ENCODE measurements around the gene NUDT4.

NUDT4 gene

DNA sequence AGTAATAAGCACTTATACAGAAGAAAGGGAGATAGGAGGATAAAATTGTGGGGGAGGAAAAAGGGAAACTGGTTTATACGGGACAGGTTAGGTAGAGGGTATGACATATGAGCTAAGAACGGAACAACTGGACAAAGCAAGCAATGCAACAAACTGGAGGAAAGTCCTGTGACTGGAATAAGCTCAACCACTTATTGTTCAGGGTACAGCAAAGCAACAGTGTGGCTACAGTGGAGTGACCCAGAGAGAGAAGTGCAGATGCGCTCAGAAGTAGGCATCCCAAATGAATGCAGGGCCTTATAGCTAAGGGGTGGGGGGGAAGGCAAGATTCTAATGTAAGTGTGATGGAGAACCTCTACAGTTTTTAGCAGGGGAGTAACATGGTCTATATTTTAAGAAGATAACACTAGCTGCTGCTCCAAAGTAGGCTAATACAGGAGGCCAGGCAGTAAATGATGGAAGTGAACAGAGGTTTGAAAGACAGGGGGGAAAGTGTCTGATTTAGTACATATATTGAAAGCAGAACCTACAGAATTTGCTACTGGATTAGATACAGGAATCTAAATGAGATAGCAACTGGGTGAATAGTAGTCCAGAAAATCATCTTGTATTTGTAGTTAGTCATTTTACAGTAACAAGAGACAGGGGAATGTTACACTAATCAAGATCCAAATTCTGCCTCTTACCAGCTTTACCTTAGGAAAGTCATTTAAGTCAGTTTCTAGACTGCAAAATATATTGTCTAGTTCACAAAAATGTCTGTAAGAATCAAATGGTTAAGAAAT is 60.7 kb downstream of the NUDT4 start:
- no peak overlapping the region for H3K4me3 ChIP-seq (ENCODE audit: low read length)
- no peak overlapping the region for H3K27ac ChIP-seq (ENCODE audit: low read depth, low read length)
- H3K18ac ChIP-seq (ENCODE audit: low read length): no peak overlapping the region
- H3K9ac ChIP-seq (ENCODE audit: low read length): no peak overlapping the region
- H3K4me2 ChIP-seq (ENCODE audit: low read length): no peak overlapping the region
- DNase-seq: no peak
- H3K23ac ChIP-seq (ENCODE audit: low read length): no peak overlapping the region
- no peak overlapping the region for H2AK5ac ChIP-seq (ENCODE audit: low read length)
- H2BK15ac ChIP-seq (replicated peaks; ENCODE audit: low read depth): no peak overlapping the region
- no peaks in the 10 kb centered on the region for H3K27me3 ChIP-seq (ENCODE audit: insufficient read depth, low read length, poor library complexity)
- H2BK5ac ChIP-seq (ENCODE audit: low read length): no peak overlapping the region
- peaks cover 8% of the 10 kb centered on the region for H3K4me1 ChIP-seq (ENCODE audit: control insufficient read depth, low read depth, low read length)
- no peaks in the 10 kb centered on the region for H3K36me3 ChIP-seq (ENCODE audit: control insufficient read depth, insufficient read depth, low read length)
- H2BK120ac ChIP-seq (ENCODE audit: low read depth, low read length): no peak overlapping the region
- H3K79me1 ChIP-seq (ENCODE audit: low read length): peaks cover 2% of the 10 kb centered on the region
- no peak overlapping the region for H4K8ac ChIP-seq (ENCODE audit: low read depth, low read length)
- no peak overlapping the region for H3K4ac ChIP-seq (ENCODE audit: low read depth, low read length)
- WGBS (ENCODE audit: extremely low coverage, insufficient coverage, low lambda C conversion rate): no CpG with 5 or more reads among the region's 3 CpGs
- H3K56ac ChIP-seq (ENCODE audit: low read length): no peak overlapping the region
- no peak overlapping the region for H4K5ac ChIP-seq (ENCODE audit: low read length)
- peaks cover 77% of the 10 kb centered on the region for H3K79me2 ChIP-seq (ENCODE audit: control insufficient read depth, insufficient read depth, low read length)

DNA sequence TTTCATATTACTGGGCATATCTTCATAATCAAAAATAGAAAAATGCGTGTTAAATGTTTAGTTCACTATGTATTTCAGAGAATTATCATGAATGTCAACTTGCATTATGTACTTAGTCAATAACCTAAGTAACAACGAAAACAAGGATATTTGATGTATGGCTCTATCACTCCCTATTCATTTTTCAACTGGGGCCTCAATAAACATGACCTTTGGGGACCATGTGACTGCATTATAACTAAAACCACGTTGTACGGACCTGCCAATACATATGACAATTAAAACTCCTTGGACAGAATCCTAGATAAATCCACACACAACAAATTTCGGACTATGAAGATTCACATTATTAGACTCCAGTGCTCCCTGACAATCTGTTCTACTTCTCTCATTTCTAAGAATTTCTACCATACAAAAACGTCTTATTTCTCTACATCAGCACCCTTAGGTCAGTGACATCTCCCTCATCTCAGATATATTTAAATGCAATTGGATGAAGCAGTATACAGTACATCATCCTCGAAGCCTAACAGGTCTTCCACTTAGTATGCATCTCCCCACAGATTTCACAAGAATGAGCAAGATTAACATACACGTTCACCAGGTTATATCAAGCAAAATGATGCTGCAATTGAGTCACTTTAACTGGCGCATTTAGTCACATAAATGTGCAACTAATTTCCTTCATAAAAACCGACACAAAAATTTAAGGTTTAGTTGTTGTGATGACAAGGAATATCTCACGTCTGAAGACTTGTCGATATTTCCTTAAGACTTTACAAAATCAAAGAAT is 62.5 kb downstream of the NUDT4 start:
- Histone ChIP-seq H4K8ac (ENCODE audit: low read depth, low read length) (no peak overlapping the region), H3K79me2 (ENCODE audit: control insufficient read depth, insufficient read depth, low read length) (peaks cover 62% of the 10 kb centered on the region), H3K79me1 (ENCODE audit: low read length) (peaks cover 2% of the 10 kb centered on the region), H3K4me2 (ENCODE audit: low read length) (peak overlapping the region; percentile 90), H2BK15ac (replicated peaks; ENCODE audit: low read depth) (no peak overlapping the region), H4K5ac (ENCODE audit: low read length) (no peak overlapping the region), H3K4ac (ENCODE audit: low read depth, low read length) (no peak overlapping the region), H2BK120ac (ENCODE audit: low read depth, low read length) (no peak overlapping the region), H3K27me3 (ENCODE audit: insufficient read depth, low read length, poor library complexity) (no peaks in the 10 kb centered on the region), H3K18ac (ENCODE audit: low read length) (no peak overlapping the region), H3K4me1 (ENCODE audit: control insufficient read depth, low read depth, low read length) (peaks cover 8% of the 10 kb centered on the region), H3K4me3 (ENCODE audit: low read length) (peak overlapping the region; percentile 93), H3K23ac (ENCODE audit: low read length) (no peak overlapping the region), H3K36me3 (ENCODE audit: control insufficient read depth, insufficient read depth, low read length) (no peaks in the 10 kb centered on the region), H3K9ac (ENCODE audit: low read length) (peak overlapping the region; percentile 97), H3K56ac (ENCODE audit: low read length) (peak overlapping the region; percentile 98), H2AK5ac (ENCODE audit: low read length) (no peak overlapping the region), H2BK5ac (ENCODE audit: low read length) (no peak overlapping the region), H3K27ac (ENCODE audit: low read depth, low read length) (no peak overlapping the region)
- no CpG with 5 or more reads among the region's 12 CpGs for WGBS (ENCODE audit: extremely low coverage, insufficient coverage, low lambda C conversion rate)
- DNase-seq: no peak

DNA sequence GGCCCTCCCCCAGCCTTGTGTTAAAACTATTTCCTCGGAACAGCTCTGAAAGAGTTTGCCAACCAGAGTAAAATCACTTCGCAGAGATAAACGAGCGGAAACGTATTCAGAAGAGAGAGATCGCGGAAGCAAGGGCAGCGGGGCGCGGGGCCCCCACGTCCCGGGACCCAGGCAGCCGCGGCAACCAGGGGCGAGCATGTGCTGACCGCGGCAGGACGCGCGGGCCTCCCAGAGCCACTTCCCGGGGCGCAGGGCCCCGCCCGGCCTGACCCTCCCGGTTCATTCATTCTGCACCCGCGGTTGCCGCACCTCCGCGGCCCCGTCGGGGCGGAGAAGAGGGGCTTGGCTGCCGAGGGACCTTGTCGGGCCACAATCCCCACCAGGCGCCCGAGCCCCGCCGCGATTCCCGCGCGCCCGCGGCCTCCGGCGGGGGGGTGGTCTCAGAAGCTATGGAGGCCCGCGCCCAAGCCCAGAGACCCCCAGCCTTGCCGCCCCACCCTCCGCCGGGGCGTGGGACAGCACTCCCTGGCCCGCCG is 63.4 kb downstream of the NUDT4 start:
- H4K5ac ChIP-seq (ENCODE audit: low read length): no peak overlapping the region
- H3K56ac ChIP-seq (ENCODE audit: low read length): peak overlapping the region; percentile 98
- H3K36me3 ChIP-seq (ENCODE audit: control insufficient read depth, insufficient read depth, low read length): no peaks in the 10 kb centered on the region
- no peak overlapping the region for H2BK15ac ChIP-seq (replicated peaks; ENCODE audit: low read depth)
- H3K27me3 ChIP-seq (ENCODE audit: insufficient read depth, low read length, poor library complexity): no peaks in the 10 kb centered on the region
- H3K4me2 ChIP-seq (ENCODE audit: low read length): peak overlapping the region; percentile 90
- H2AK5ac ChIP-seq (ENCODE audit: low read length): no peak overlapping the region
- no peak overlapping the region for H2BK5ac ChIP-seq (ENCODE audit: low read length)
- H4K8ac ChIP-seq (ENCODE audit: low read depth, low read length): no peak overlapping the region
- peak overlapping the region; percentile 61 for H3K4ac ChIP-seq (ENCODE audit: low read depth, low read length)
- peak overlapping the region; percentile 93 for H3K4me3 ChIP-seq (ENCODE audit: low read length)
- H3K27ac ChIP-seq (ENCODE audit: low read depth, low read length): peak overlapping the region; percentile 92
- H3K9ac ChIP-seq (ENCODE audit: low read length): peak overlapping the region; percentile 97
- H3K4me1 ChIP-seq (ENCODE audit: control insufficient read depth, low read depth, low read length): peaks cover 8% of the 10 kb centered on the region
- no CpG with 5 or more reads among the region's 55 CpGs for WGBS (ENCODE audit: extremely low coverage, insufficient coverage, low lambda C conversion rate)
- H2BK120ac ChIP-seq (ENCODE audit: low read depth, low read length): no peak overlapping the region
- H3K79me1 ChIP-seq (ENCODE audit: low read length): peaks cover 2% of the 10 kb centered on the region
- H3K18ac ChIP-seq (ENCODE audit: low read length): peak overlapping the region; percentile 98
- peaks cover 53% of the 10 kb centered on the region for H3K79me2 ChIP-seq (ENCODE audit: control insufficient read depth, insufficient read depth, low read length)
- H3K23ac ChIP-seq (ENCODE audit: low read length): peak overlapping the region; percentile 82
- peak; percentile 39 for DNase-seq

DNA sequence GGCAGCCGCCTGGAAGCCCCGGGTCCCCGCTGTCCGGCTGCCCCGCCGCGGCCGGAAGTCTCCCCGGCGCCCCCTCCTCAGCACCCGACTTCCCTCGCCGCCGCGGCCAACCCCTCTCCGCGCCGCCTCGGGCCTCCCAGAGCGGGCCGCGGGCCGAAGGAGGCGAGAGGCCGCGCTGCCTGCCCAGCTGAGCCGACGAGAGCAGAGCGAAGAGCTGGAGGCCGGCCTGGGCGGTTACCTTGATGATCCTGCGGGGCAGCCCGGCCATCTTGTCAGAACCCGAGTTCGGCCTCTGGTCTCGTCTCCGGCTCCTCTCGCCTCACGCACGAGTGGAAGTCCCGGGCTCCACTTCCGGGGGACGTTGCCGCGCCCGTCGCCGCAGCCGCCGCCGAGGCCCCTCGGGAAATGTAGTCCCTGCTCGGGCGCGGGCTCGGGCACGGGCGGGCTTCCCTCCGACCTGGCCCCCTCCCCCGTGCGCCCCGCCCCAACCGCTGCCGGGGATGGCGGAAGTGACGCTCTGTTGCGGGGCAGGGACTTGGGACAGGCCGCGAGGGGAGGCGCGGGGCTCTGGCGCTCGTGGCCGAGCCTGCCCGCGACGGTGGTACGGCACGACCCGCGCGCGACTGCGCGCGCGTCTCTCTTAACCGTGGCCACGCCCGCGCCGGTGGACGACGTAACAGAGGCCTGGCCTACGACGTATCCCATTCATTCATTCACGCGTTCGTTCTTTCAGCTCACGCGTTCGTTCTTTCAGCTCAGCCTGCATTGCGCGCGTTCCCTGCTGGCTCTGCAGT is 64.1 kb downstream of the NUDT4 start, which contains the start of gene UBE2N:
Gene UBE2N, minus strand, starts transcription at position 331 of the 794 bp plus-strand sequence. Its CDS starts 63 bp downstream, at position 268.
- Histone ChIP-seq H3K4ac (ENCODE audit: low read depth, low read length) (peak within 1 kb of the TSS; percentile 61), H2BK120ac (ENCODE audit: low read depth, low read length) (no peak within 1 kb of the TSS), H2AK5ac (ENCODE audit: low read length) (no peak within 1 kb of the TSS), H4K5ac (ENCODE audit: low read length) (no peak within 1 kb of the TSS), H3K4me3 (ENCODE audit: low read length) (peak within 1 kb of the TSS; percentile 93), H3K18ac (ENCODE audit: low read length) (peak within 1 kb of the TSS; percentile 98), H4K8ac (ENCODE audit: low read depth, low read length) (no peak within 1 kb of the TSS), H3K79me1 (ENCODE audit: low read length) (peaks cover 2% of the 10 kb centered on the region), H2BK15ac (replicated peaks; ENCODE audit: low read depth) (no peak within 1 kb of the TSS), H3K27me3 (ENCODE audit: insufficient read depth, low read length, poor library complexity) (no peaks in the 10 kb centered on the region), H3K23ac (ENCODE audit: low read length) (peak within 1 kb of the TSS; percentile 82), H3K4me2 (ENCODE audit: low read length) (peak within 1 kb of the TSS; percentile 90), H3K36me3 (ENCODE audit: control insufficient read depth, insufficient read depth, low read length) (no peaks in the 10 kb centered on the region), H3K79me2 (ENCODE audit: control insufficient read depth, insufficient read depth, low read length) (peaks cover 47% of the 10 kb centered on the region), H3K4me1 (ENCODE audit: control insufficient read depth, low read depth, low read length) (peaks cover 8% of the 10 kb centered on the region), H3K56ac (ENCODE audit: low read length) (peak within 1 kb of the TSS; percentile 98), H3K27ac (ENCODE audit: low read depth, low read length) (peak within 1 kb of the TSS; percentile 92), H2BK5ac (ENCODE audit: low read length) (peak within 1 kb of the TSS; percentile 2), H3K9ac (ENCODE audit: low read length) (peak within 1 kb of the TSS; percentile 97)
- WGBS (ENCODE audit: extremely low coverage, insufficient coverage, low lambda C conversion rate): no CpG with 5 or more reads among the region's 105 CpGs
- DNase-seq: peak; percentile 98

All from mesendoderm (in vitro differentiated cells).